H1 (cell line): ENCODE data around the gene SZT2. TPM values are rescaled to one million over a fixed set of nuclear protein-coding genes. Genes with fewer than 3 reads are reported as not detected.
"Not testable (repeated sequence)": the region's sequence is repeated elsewhere in the genome, so short reads cannot be mapped to it uniquely, and the experiment has no call there.

Source experiments
- CTCF ChIA-PET: fragments of 300-600 bp; sonication (Branson Sonifier 250); formaldehyde crosslinking; loops from one replicate; lab custom pipeline; 2021; ENCODE audit not compliant: partially characterized antibody; lab: Charles Lee
- POLR2A ChIA-PET: fragments of 300-600 bp; sonication (Branson Sonifier 250); formaldehyde crosslinking; loops from one replicate; lab custom pipeline; 2021; ENCODE audit warnings: inconsistent platforms; ENCODE audit not compliant: partially characterized antibody; lab: Charles Lee
- DNase-seq, 2 experiments: peaks; one replicate each; pipeline versions ENCODE4 v3.0.0 to v3.0.0-alpha.2; 2010 to 2022; ENCODE audit warnings: low spot score in 2 of 2, low read depth in 1 of 2, mixed read lengths in 1 of 2
- FAIRE-seq: peaks from 2 replicates; lab custom pipeline; 2011; peaks lifted over from hg19 to GRCh38; lab: Jason Lieb, UNC
- H2AFZ ChIP-seq: 2 replicates; pipeline ENCODE4 v1.8.1; 2012; ENCODE audit warnings: low read length, inconsistent platforms
- H2AK5ac ChIP-seq: 2 replicates; pipeline ENCODE4 v1.6.1; 2013; ENCODE audit warnings: low read depth, low read length
- H2BK120ac ChIP-seq: replicated peaks from 2 replicates; pipeline ENCODE3; 2013; ENCODE audit warnings: low read depth, low read length, inconsistent platforms
- H2BK12ac ChIP-seq: 2 replicates; pipeline ENCODE4 v1.6.1; 2013; ENCODE audit warnings: low read depth, low read length
- H2BK15ac ChIP-seq: 2 replicates; pipeline ENCODE4 v1.6.1; 2013; ENCODE audit warnings: low read length
- H2BK20ac ChIP-seq: 2 replicates; pipeline ENCODE4 v1.6.1; 2013; ENCODE audit warnings: low read length
- H2BK5ac ChIP-seq: 2 replicates; pipeline ENCODE4 v1.6.1; 2013; ENCODE audit warnings: low read depth, low read length
- H3K14ac ChIP-seq: 2 replicates; pipeline ENCODE4 v1.6.1; 2013; ENCODE audit warnings: inconsistent platforms; ENCODE audit not compliant: insufficient read length
- H3K18ac ChIP-seq: 2 replicates; pipeline ENCODE4 v1.6.1; 2013; ENCODE audit warnings: low read length; ENCODE audit errors: extremely low read depth
- H3K23ac ChIP-seq: 2 replicates; pipeline ENCODE4 v1.6.1; 2013; ENCODE audit warnings: inconsistent platforms; ENCODE audit not compliant: insufficient read length
- H3K23me2 ChIP-seq: 2 replicates; pipeline ENCODE4 v1.6.1; 2013; ENCODE audit warnings: low read depth, low read length
- H3K27ac ChIP-seq: 2 replicates; pipeline ENCODE4 v1.6.1; 2011; ENCODE audit warnings: low read depth, low read length, inconsistent platforms
- H3K27me3 ChIP-seq, 4 experiments: replicated peaks in 1 of 4; 1 replicate in 1 of 4; 2 replicates in 3 of 4; pipeline versions ENCODE4 v1.6.1 to v1.8.1; 2011 to 2013; ENCODE audit warnings: low read length in 3 of 4, mild to moderate bottlenecking in 3 of 4, inconsistent platforms in 2 of 4, mixed read lengths in 2 of 4, moderate library complexity in 1 of 4; ENCODE audit not compliant: control insufficient read depth in 3 of 4, insufficient read depth in 3 of 4; ENCODE audit errors: extremely low read depth in 1 of 4
- H3K36me3 ChIP-seq, 4 experiments: 2 replicates each; pipeline versions ENCODE4 v1.6.1 to v1.8.1; 2011 to 2013; ENCODE audit warnings: mild to moderate bottlenecking in 4 of 4, low read length in 3 of 4, moderate library complexity in 2 of 4, control low read depth in 1 of 4, inconsistent platforms in 1 of 4; ENCODE audit not compliant: insufficient read depth in 4 of 4, control insufficient read depth in 2 of 4
- H3K4ac ChIP-seq: replicated peaks from 2 replicates; pipeline ENCODE3; 2013; ENCODE audit warnings: low read length, low read depth, mixed read lengths, inconsistent platforms; ENCODE audit not compliant: insufficient read length
- H3K4me1 ChIP-seq, 4 experiments: replicated peaks in 1 of 4; 1 replicate in 1 of 4; 2 replicates in 3 of 4; pipeline versions ENCODE4 v1.6.1 to v1.8.1; 2011 to 2013; ENCODE audit warnings: low read length in 3 of 4, inconsistent platforms in 2 of 4, mixed read lengths in 1 of 4; ENCODE audit not compliant: insufficient read depth in 4 of 4, control insufficient read depth in 3 of 4
- H3K4me2 ChIP-seq, 2 experiments: 2 replicates each; pipeline versions ENCODE4 v1.6.1 to v1.8.1; 2011 to 2013; ENCODE audit warnings: low read depth in 2 of 2, low read length in 2 of 2, control low read depth in 1 of 2, inconsistent platforms in 1 of 2, mild to moderate bottlenecking in 1 of 2; ENCODE audit not compliant: insufficient read depth in 1 of 2
- H3K4me3 ChIP-seq, 4 experiments: fragments of 200-600, 300-600 bp in 1 of 4; sonication (generic), shearing (Covaris generic), sonication (Bioruptor Twin) in 1 of 4; 2 replicates each; pipeline versions ENCODE4 v1.5.1 to v1.8.1; 2011 to 2016; ENCODE audit warnings: low read length in 4 of 4, low read depth in 3 of 4, control low read depth in 2 of 4, inconsistent platforms in 2 of 4, mild to moderate bottlenecking in 2 of 4, mixed read lengths in 1 of 4, moderate library complexity in 1 of 4; ENCODE audit not compliant: insufficient read depth in 2 of 4; ENCODE audit errors: extremely low read depth in 1 of 4
- H3K56ac ChIP-seq: replicated peaks from 2 replicates; pipeline ENCODE3; 2013; ENCODE audit warnings: low read depth, mild to moderate bottlenecking, mixed read lengths, low read length, inconsistent platforms; ENCODE audit not compliant: insufficient read length
- H3K79me1 ChIP-seq: 2 replicates; pipeline ENCODE4 v1.6.1; 2013; ENCODE audit warnings: low read depth, low read length, control low read depth
- H3K79me2 ChIP-seq, 2 experiments: 2 replicates each; pipeline versions ENCODE4 v1.6.1 to v1.8.1; 2012 to 2013; ENCODE audit warnings: low read length in 2 of 2, mild to moderate bottlenecking in 2 of 2, inconsistent platforms in 1 of 2; ENCODE audit not compliant: insufficient read depth in 2 of 2, control insufficient read depth in 1 of 2
- H3K9ac ChIP-seq, 4 experiments: replicated peaks in 1 of 4; 1 replicate in 1 of 4; 2 replicates in 3 of 4; pipeline versions ENCODE4 v1.6.1 to v1.8.1; 2011 to 2013; ENCODE audit warnings: low read depth in 3 of 4, low read length in 3 of 4, control low read depth in 2 of 4, mild to moderate bottlenecking in 2 of 4, moderate library complexity in 2 of 4, inconsistent platforms in 1 of 4; ENCODE audit errors: extremely low read depth in 1 of 4
- H3K9me3 ChIP-seq, 2 experiments: 2 replicates each; pipeline versions ENCODE4 v1.6.1 to v1.8.1; 2012 to 2013; ENCODE audit warnings: mild to moderate bottlenecking in 2 of 2, moderate library complexity in 2 of 2, control low read depth in 1 of 2, inconsistent platforms in 1 of 2, low read depth in 1 of 2, low read length in 1 of 2, mixed read lengths in 1 of 2; ENCODE audit not compliant: insufficient read depth in 2 of 2
- H4K20me1 ChIP-seq, 2 experiments: replicated peaks in 1 of 2; 2 replicates each; pipeline versions ENCODE3 to v1.8.1; 2011 to 2013; ENCODE audit warnings: inconsistent platforms in 2 of 2, low read length in 2 of 2, mild to moderate bottlenecking in 1 of 2; ENCODE audit not compliant: insufficient read depth in 2 of 2, control insufficient read depth in 1 of 2
- H4K5ac ChIP-seq: 2 replicates; pipeline ENCODE4 v1.6.1; 2013; ENCODE audit warnings: low read length, low read depth, mixed read lengths, inconsistent platforms; ENCODE audit not compliant: insufficient read length
- H4K8ac ChIP-seq: 2 replicates; pipeline ENCODE4 v1.8.0; 2013; ENCODE audit warnings: mild to moderate bottlenecking, moderate library complexity, low read length, inconsistent platforms; ENCODE audit not compliant: insufficient read depth; ENCODE audit errors: extremely low read depth
- H4K91ac ChIP-seq: replicated peaks from 2 replicates; pipeline ENCODE3; 2013; ENCODE audit warnings: low read length, mixed read lengths, inconsistent platforms; ENCODE audit not compliant: insufficient read length
- WGBS, 2 experiments: shearing (Covaris generic) in 1 of 2; methylation state at CpG; one replicate each; pipeline versions ENCODE4 v1.1.6 to v1.1.7; 2013 to 2015; ENCODE audit warnings: low lambda C conversion rate in 2 of 2, mixed read lengths in 2 of 2, inconsistent platforms in 1 of 2, low coverage in 1 of 2, missing lambda C conversion rate in 1 of 2; ENCODE audit not compliant: insufficient replicate concordance in 2 of 2, insufficient coverage in 1 of 2, insufficient read length in 1 of 2; ENCODE audit errors: extremely low coverage in 1 of 2, missing lambda C conversion rate in 1 of 2; 5-methylcytosine and 5-hydroxymethylcytosine counted together
- polyA plus RNA-seq, 7 experiments: library from polyadenylated mRNA; depleted of rRNA in 3 of 7; stranded (reverse) in 5 of 7; unstranded in 2 of 7; fragments of >200 nt in 5 of 7; fragments of 200-250 nt in 2 of 7; gene quantifications; 1 replicate in 5 of 7; 2 replicates in 1 of 7; 4 replicates in 1 of 7; pipeline versions ENCODE4 v1.2.1 to v1.2.3, GENCODE V29; 2011 to 2013; ENCODE audit warnings: missing spikeins in 2 of 7, mixed read lengths in 2 of 7
- total RNA-seq: library from RNA; stranded (reverse); fragmentation: NEBNext Ultra II Directional; extraction: Animal tissue kit (Norgen Biotek cat#: 25700); gene quantifications from 2 replicates; pipeline ENCODE4 v1.2.1, GENCODE V29; 2021

The SZT2 gene
- total and polyA plus RNA-seq, 2 of the 8 experiments (the other 6 are each of a cell fraction or from before 2014, with no cell fraction given), result 4.7 to 12.9 TPM

GRCh38 chr1:43369779-43370178 lies 19.9 kb upstream of the SZT2 start:
- Histone ChIP-seq H4K20me1 (peaks cover 0 to 12% of the 10 kb centered on the region in 2 experiments), H3K23me2 (peaks cover 13% of the 10 kb centered on the region), H3K4me1 (peaks cover 4 to 21% (median 13%) of the 10 kb centered on the region in 4 experiments)
- H3K56ac ChIP-seq, H2AFZ ChIP-seq, DNase-seq, H2BK15ac ChIP-seq, H3K4me2 ChIP-seq, H3K9ac ChIP-seq, H3K23ac ChIP-seq, H4K91ac ChIP-seq, H3K27ac ChIP-seq, H3K79me2 ChIP-seq, H3K4ac ChIP-seq, H2AK5ac ChIP-seq, H2BK5ac ChIP-seq, FAIRE-seq, H4K8ac ChIP-seq, H3K36me3 ChIP-seq, H2BK120ac ChIP-seq, H2BK12ac ChIP-seq, H3K4me3 ChIP-seq, H3K27me3 ChIP-seq, H3K79me1 ChIP-seq, H2BK20ac ChIP-seq, H3K18ac ChIP-seq, H3K14ac ChIP-seq, H4K5ac ChIP-seq, H3K9me3 ChIP-seq: not testable (repeated sequence)
- ChIA-PET CTCF (interaction anchor here (0.6 to 2.8 kb wide), 5 partner anchors 12 to 154 kb away, joined by 3 to 12 read pairs (median 4); no protein-coding TSS in a partner anchor), POLR2A (interaction anchor here (0.8 to 3.9 kb wide), 7 partner anchors 8 to 131 kb away, joined by 3 to 33 read pairs (median 3); partner anchors contain the start of genes CDC20, MED8 and SZT2)
- 92% methylated on average over 3 of the region's 6 CpGs; no CpG with 5 or more reads in 1 of the 2 experiments for WGBS, 2 experiments
